GM12873 (cell line): ENCODE measurements around the gene CACNA2D1.

Experiments used
- TF ChIP-seq, protein P1 (sequence below): IDR thresholded peaks from 2 replicates; pipeline ENCODE4 v1.5.1; 2012; ENCODE audit warnings: low read depth, mild to moderate bottlenecking, moderate library complexity, low read length, control low read depth; ENCODE audit not compliant: insufficient read depth; ENCODE audit errors: missing control alignments

Gene CACNA2D1

DNA sequence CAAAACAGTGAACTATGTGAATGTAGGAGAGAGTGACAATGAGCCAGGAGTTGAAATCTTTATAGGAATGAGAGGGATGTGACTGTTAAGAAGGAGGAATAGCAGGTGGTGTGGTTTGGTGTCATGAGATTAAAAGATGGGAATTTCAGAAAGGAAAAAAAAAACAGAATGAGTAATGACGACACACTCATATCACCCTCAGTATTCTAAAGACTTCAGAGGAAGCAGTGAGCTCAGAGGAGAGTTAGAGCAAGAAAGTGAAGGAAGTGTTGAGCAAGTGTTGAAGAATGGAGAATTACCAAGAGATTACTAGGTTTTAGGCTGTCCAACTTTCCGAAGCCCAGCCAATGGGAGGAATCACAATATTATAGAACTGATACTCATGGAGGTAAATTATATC is 453.2 kb downstream of the CACNA2D1 start:
- TF ChIP-seq, protein P1, sequence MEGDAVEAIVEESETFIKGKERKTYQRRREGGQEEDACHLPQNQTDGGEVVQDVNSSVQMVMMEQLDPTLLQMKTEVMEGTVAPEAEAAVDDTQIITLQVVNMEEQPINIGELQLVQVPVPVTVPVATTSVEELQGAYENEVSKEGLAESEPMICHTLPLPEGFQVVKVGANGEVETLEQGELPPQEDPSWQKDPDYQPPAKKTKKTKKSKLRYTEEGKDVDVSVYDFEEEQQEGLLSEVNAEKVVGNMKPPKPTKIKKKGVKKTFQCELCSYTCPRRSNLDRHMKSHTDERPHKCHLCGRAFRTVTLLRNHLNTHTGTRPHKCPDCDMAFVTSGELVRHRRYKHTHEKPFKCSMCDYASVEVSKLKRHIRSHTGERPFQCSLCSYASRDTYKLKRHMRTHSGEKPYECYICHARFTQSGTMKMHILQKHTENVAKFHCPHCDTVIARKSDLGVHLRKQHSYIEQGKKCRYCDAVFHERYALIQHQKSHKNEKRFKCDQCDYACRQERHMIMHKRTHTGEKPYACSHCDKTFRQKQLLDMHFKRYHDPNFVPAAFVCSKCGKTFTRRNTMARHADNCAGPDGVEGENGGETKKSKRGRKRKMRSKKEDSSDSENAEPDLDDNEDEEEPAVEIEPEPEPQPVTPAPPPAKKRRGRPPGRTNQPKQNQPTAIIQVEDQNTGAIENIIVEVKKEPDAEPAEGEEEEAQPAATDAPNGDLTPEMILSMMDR = no peak

DNA sequence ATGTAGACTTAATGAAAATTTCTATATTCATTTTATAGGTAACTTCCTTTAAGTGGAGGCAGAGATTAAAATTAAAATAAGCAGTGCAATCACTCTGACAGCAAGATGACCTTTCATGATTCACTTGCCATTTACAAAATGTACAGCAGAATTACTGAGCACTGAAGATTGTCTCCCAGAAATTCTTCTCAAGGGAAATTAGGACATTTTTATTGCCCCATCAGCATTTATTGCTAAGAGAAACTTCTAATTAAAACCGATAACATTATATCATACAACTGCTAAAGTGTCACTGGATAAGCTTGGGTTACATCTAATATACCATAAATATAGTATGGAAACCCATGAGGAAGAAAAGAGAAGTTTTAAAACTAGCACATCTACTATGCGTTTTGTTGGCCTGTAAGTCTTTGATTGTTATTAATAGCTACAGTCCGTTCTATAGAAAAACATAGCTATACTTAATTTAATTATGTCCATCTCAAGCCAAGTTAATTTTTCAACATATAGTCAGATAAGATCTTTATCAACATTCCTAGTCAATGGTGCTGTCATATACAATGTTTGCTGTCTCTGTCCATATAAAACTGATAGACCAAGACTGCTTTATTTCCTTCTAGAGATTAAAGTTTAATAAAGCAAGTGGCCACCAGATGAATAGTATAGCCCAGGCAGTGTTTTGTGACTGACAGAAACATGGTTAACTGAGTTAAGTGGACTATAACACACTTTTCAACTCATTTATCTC is 456.7 kb downstream of the CACNA2D1 start:
- TF ChIP-seq, protein P1 = no peak

DNA sequence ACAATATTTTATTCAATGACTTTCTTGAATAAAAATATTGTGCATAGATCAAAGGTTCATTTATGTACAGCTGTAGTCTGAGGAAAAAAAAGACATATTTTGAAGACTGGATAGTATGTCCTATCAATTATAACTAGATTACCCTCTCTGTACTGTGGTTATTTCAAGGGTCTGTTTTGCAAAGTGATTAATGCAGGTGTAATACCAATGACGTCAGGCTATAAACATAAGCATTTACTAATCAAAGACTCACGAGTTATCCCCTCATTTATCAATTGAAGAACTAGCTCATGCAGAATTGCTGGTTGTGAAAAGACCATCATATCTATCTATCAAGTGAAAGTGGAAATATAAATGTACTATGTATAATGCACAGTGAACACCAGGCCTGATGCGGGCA is 460.2 kb downstream of the CACNA2D1 start:
- TF ChIP-seq, protein P1 = no peak

DNA sequence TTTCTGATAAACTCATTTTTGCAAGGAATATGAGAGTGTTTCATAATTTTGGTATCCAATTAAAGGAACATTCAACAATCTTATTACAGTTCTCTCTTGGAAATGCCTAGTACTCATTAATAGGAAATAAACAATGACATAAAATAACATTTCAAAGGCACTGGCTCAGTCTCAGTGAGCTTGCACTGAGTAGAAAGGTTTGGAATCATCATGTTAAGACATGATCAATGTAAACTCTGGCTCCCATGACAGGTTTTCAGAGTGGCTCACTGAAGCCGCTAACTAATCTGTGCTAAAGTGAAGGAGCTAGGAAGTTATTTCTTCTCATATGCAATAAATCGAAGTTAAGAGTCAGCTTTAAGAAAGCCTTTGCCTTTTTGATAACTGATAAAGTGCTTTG is 470.5 kb downstream of the CACNA2D1 start:
- TF ChIP-seq, protein P1 = no peak

DNA sequence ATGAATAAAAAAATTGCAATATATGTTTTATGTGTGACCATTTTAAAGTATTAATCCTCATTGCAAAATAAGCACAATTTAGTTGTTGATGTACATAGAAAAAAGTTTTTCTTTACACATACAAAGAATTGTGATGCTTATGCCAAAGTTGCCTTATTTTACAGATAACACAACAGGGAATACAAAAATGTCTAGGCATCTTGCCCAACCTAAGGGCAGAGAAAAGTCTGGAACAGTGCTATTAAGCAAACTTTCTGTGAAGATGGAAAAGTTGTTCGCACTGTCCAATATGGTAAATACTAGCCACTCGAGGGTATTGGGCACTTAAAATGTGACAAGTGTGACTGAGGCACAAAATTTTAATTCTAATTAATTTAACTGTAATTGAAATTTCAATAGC is 483.6 kb downstream of the CACNA2D1 start:
- TF ChIP-seq, protein P1 = no peak

DNA sequence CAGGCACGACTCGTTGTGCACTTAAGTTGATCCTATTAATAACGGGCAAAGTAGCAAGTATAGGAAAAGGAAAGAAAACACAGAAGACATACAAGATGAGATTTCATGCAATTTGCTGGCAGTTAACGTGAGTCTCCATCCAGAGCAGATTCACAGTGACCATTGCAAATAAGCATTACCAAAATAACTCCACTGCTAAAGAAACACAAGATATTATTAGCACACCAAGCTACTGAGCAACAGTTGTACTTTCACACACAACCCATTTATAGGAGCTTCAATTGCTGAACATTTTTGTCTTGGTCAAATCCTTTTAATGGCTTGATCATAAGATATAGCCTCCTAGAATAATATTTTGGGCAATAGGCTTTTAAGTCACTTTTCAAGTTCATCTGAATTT is 486.1 kb downstream of the CACNA2D1 start:
- TF ChIP-seq, protein P1 = no peak

DNA sequence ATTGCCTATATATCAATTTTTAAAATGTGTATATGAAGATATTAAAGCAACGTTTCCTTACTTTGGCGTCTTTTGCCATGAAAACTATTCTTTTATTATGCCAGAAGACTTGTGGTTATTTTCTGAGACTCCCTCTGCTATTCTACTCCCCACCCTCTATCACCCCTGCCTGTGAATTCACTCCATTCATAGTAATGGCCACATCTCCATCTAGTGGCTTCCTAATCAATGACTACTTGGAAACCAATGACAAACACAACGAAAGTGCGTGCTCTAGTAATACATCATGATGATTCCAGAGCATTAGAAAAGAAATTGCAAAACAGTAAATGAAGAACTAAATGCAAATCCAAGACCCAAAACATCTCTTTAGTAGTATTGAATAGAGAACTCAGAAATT is 487.1 kb downstream of the CACNA2D1 start:
- TF ChIP-seq, protein P1 = peak; percentile 47

DNA sequence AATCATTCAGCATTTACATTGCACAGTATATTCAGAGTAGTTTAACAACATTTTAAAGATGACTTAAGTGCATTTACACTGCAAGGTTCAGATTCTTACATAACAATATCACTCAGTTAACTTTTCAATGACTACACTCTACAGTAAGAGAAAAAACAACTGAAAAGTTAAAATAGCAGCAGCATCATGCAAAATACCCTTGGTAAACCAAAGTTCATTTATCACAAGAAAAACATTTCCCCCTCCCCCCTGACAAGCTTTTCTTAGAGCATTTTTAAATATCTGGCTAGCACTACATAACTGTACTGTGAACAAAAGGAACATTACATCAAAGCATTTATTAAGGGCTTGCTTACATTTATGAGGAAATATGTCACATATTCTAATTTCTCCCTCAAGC is 494.3 kb downstream of the CACNA2D1 start:
- TF ChIP-seq, protein P1 = no peak
